GM18502 (cell line): Measurements from ENCODE around the gene TNFSF10.
A peak's percentile ranks its signal among the peaks of the same experiment; 100 is the strongest.
"Not testable (repeated sequence)": the region's sequence is repeated elsewhere in the genome, so short reads cannot be mapped to it uniquely, and the experiment has no call there.

Experiments used
- ATAC-seq: cut with Tn5 transposase; IDR thresholded peaks from one replicate; pipeline ENCODE4 v1.9.1; 2021; ENCODE audit warnings: mild to moderate bottlenecking; ENCODE audit not compliant: unreplicated experiment, poor library complexity

The TNFSF10 gene

DNA sequence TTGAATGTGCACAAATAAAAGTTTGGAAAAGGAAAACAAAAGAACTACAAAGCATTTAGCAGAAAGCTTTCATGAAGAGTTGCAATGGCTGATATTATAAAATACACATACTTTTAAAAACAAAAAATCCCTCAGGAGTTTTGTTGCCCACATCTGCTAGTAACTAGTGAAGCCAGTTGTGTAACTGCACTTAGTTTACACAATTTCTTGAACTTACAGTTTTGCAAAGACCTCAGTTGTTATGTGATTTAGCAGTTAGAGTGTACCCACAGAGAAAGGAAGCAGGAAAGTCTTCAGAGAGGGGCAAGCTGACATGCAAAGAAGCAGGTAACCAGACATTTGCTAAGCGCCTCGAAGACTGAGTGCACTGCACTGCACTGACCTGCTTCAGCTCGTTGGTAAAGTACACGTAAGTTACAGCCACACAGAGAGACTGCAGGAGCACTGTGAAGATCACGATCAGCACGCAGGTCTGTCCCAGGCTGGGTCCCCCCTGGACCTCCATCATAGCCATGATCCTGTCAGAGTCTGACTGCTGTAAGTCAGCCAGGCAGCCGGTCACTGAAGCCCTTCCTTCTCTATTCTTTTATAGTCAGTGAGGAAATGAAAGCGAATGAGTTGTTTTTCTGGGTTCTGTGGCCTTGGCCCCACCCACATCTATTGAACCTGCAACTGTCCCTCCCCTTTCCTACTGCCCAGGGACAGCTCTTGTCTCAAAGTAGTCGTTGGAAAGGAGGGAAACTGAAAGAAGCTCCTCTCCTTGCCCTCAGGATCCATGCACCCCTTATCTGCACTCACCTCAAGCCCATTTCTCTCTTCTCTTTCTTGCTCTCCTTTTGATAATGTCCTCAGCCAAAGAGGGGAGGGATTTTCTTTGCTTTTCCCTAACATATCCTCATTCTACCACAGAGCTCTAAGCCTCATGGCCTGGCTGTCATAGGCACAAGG, at the start of gene TNFSF10:
TSS of gene TNFSF10 (minus strand) at position 560 of the 948 bp plus-strand sequence. CDS start at position 514, 46 bp downstream.
- ATAC-seq = peak; percentile 88

DNA sequence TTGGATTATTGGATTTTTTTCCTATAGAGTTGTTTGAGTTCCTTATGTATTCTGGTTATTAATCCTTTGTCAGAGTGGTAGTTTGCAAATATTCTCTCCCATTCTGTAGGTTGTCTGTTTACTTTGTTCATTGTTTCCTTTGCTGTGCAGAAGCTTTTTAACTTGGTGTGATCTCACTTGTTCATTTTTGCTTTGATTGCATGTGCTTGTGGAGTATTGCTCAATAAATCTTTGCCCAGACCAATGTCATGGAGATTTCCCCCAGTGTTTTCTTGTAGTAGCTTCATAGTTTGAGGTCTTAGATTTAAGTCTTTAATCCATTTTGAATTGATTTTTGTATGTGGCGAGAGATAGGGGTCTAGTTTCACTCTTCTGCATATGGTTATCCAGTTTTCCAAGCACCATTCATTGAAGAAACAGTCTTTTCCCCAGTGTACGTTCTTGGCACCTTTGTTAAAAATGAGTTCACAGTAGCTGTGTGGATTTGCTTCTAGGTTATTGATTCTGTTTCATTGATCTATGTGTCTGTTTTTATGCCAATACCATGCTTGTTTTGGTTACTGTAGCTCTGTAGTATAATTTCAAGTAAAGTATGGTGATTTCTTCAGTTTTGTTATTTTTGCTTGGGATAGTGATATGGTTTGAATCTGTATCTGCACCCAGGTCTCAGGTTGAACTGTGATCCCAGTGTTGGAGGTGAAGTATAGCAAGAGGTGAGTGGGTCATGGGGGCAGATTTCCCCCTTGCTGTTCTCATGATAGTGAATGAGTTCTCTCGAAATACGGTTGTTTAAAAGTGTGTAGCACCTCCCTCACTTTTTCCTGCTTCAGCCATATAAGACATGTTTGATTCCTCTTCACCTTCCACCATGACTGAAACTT, 46.1 kb upstream of the TNFSF10 start:
- ATAC-seq = no peak

DNA sequence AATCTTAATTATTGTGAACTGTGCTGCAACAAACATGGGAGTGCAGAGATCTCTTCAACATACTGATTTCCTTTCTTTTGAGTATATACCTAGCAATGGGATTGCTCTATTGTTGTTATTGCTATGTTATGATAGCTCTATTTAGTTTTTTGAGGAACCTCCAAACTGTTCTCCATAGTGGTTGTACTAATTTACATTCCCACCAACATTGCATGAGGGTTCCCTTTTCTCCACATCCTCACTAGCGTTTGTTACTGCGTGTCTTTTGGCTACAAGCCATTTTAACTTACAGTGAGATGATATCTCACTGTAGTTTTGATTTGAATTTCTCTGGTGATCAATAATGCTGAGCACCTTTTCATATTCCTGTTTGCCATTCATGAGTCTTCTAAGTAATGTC, 45.5 kb upstream of the TNFSF10 start:
- ATAC-seq = no peak

DNA sequence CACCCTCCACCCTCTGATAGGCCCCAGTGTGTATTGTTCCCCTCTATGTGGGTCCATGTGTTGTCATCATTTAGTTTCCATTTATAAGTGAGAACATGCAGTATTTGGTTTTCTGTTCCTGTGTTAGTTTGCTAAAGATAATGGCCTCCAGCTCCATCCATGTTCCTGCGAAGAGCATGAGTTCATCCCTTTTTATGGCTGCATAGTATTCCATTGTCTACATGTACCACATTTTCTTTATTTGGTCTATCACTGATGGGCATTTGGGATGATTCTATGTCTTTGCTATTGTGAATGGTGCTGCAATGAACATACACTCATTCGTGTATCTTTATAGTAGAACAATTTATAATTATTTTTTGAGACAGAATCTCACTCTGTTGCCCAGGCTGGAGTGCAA, 43.6 kb upstream of the TNFSF10 start:
- not testable (repeated sequence) for ATAC-seq

DNA sequence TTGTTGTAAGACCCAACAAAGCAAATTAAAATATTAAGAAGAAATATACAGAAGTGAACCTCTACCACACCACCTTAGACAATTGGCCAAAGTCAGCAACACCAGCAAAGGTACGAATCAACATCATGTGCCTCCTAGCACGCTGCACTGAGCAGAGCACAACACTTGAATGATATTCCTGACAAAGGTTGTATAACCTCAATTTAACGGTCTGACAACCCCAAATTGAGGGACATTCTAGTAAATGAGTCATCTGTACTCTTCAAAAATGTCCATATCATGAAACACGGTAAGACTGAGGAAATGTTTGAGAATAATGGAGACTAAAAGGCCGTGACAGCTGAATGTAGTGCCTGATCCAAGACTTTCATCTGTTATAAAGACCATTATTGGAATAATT, 41.3 kb upstream of the TNFSF10 start:
- no peak for ATAC-seq

DNA sequence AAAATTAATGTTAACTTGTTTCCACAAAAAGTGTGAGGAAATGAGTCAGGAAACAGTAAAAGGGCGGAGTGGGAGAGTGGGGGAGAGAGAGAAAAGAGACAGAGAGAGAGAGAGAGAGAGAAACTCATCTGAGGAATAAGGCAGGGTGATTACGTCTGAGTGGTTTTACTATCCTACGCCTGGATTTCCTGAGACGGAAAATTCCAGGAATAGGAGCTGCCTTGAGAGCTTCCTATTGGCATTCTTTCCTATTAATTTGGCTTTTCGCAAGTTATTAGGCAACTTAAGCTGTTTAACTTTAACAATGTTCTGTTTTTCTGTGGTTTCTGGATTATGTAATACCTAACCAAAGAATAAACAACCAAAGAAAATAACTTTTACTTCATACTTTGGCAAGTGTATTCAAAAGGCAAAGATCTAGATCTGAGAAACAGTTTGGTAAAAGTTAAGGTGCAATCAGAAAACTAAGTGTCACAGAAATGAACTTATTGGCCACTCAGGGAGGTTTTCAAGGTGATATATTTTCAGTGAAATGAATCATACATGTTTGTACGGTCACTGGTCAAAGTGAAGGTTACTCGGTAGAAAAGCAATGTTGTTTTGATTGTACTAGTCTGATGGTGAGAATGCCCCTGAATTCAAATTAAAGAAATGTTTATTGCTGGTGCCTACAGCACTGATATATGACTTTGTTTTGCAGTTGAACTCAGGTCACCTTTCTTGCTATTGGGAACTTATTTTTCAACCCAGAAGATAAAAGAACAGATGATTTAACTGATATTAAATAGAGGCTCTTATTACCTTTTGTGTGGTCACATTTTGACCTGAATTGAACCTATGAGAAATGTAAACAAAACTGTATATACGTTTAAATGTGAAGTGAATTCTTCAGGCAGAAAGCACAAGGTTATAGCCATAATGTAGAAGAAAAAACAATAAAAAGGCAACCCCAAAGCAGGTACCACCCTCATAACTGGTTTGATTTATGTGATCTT, 39.9 kb upstream of the TNFSF10 start:
- peak; percentile 57 for ATAC-seq

DNA sequence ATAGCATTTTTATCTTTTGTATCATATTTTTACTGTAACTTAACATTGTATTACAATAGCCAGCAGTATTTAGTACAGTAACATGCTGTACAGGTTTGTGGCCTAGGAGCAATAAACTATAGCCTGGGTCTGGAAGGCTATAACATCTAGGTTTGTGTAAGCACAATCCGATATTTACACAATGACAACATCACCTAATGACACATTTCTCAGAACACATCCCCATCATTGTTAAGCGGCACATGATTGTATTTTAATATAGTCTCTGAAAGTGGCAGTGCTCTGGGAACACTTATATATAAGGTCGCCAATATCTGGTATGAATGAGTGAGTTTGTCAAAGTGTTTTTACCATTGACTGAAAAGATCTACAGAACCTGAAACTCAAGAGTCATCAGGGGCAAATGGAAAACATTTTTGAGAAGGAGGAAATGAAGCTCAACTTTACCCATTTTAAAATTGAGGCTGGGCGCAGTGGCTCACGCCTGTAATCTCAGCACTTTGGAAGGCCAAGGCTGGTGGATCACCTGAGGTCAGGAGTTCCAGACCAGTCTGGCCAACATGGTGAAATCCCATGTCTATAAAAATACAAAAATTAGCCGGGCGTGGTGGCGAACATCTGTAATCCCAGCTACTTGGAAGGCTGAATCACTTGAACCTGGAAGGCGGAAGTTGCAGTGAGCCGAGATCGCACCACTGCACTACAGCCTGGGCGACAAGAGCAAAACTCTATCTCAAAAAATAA, 38.8 kb upstream of the TNFSF10 start:
- no peak for ATAC-seq

DNA sequence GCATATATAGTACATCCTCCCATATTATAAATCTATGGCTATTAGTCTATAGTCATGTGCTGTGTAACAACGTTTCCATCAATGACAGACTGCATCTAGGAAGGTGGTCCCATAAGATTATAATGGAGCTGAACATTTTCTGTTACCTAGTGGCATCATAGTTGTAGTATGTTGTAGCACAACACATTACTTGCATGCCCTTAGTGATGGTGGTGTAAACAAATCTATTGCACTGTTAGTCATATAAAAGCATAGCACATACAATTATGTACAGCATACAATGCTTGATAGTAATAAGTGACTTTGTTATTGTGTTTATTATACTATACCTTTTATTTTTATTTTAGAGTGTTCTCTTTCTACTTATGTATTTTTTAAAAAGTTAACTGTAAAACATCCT, 37.4 kb upstream of the TNFSF10 start:
- no peak for ATAC-seq

DNA sequence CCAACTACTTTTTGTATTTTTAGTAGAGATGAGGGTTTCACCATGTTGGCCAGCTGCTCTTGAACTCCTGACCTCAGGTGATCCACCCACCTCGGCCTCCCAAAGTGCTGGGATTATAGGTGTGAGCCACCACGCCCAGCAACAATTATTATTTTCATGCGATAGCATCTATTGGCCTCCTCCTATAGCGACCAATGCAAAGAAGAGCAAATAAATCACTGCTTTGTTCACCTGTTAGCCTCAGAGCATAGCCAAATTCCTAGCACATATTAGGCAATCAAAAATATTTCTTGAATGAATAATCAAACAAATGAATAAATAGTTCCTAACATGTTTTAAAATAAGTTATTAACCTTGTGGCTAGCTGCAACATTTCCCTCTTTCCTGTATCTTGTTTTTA, 36.8 kb upstream of the TNFSF10 start:
- no peak for ATAC-seq

DNA sequence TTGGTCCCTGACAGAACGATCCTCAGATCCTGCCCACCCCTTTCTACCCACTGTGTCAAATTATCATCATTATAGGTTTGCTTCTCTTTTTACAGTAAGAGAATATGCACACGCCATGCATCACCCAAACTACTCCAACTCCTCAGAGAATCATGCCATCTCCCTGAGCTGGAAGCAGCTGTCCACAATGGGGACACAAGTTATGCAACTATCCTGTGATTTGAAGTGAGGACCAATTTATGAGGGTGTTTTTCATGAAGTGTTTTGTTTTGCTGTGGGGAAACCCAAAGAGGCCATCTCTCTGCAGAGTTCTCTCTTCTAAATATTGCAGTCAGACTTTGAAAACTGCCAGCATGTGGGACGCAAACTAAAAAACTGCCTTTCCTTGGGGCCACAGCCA, 35.8 kb upstream of the TNFSF10 start:
- no peak for ATAC-seq

DNA sequence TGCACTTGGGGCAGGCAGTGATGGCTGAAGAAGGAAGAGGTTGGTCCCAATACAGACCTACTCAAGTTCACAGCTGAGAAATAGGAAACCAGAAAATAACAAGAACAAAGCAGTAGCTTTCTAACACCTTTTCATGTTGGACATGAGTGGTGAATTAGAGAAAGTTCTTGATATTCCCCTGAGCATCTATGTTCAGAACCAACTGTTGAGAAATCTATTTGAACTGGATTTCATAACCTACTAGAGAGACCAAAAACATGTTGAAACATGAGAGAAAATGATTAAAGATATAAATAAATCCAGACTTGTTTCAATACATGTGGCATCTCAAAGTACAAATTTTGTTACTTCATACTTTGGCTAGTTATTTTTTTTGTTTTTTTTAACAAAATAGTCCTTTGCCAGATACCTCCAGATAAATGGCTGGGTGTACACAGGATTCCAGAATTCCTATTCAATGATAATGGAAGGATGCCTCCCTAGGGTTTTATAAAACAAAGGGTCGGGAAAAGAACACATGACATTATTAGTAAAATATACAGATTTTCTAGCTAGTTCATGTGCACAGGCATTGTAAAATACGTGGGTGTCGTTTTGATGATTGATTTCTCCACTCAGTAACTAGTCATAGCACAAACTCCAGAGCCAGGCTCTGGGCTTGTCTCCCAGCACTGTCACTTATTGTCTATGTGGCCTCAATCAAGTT, 34.4 kb upstream of the TNFSF10 start:
- no peak for ATAC-seq

DNA sequence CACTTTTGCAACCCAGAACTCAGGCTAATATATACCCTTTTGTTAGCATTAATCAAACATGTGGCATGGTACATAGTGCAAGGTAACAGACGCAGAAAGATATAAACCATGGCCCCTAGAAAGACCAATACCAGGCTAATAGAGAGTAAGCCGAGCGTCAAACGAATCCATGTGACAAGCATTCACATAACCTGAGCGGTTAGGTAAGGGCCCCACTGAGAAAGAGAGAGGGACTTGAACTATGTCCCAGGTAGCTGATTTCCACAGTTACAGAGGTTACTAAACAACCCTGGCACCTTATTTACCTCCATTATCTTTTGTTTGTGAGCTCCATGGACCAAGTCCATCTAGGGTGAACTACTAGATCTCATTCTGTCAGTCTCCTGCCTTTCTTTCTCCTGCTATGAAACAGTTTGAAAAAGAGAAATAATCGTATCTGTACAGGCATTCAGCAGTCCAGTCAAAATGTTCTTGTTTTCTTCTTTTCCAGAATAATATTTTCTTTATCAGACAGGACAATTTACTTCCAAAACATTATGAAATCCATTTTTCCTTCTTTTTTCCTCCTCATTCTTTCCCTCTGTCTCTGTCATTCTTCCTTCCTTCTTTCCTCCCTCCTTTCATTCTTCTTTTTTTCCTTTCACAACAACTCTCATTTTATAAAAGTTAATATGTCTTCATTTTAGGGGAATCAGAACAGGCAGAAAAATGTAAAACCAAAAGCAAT, 30.5 kb upstream of the TNFSF10 start:
- ATAC-seq = no peak

DNA sequence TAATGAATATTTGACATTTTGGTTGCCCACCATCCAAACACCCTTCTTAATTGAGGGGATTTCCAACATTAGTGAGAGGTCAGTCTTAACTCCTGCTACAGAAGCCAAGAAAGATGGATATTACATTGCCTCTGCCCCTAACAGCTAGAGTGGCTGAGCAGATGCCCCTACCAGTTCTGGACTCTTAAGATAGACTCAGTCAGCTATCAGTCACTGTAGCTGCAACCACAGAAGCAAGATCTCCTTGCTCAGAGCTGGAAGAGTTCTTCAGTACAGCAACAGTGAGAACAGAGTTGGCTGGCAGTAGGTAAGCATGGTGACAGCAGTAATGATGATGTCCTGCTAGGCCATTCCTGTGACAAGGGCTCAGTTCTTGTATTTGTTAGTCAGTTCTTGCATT, 29.4 kb upstream of the TNFSF10 start:
- ATAC-seq = no peak

DNA sequence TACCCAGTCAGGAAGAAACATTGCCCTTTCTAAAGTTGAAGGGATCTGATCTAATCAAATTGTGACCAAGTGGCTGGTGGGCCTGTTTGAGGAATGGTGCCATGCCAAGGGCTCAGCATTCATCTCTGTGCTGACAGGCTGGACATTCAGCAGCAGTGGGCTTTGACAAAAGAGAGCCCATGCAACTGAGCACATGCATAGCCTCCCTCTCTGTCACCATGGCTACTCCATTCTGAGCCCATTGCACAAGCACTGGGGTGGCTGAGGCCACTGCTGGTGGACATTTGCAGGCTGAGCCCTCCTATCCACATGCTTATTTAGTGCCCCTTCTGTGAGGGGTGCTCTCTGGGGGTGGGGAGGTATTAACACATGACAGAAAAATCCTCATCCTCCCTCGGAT, 28.6 kb upstream of the TNFSF10 start:
- no peak for ATAC-seq

DNA sequence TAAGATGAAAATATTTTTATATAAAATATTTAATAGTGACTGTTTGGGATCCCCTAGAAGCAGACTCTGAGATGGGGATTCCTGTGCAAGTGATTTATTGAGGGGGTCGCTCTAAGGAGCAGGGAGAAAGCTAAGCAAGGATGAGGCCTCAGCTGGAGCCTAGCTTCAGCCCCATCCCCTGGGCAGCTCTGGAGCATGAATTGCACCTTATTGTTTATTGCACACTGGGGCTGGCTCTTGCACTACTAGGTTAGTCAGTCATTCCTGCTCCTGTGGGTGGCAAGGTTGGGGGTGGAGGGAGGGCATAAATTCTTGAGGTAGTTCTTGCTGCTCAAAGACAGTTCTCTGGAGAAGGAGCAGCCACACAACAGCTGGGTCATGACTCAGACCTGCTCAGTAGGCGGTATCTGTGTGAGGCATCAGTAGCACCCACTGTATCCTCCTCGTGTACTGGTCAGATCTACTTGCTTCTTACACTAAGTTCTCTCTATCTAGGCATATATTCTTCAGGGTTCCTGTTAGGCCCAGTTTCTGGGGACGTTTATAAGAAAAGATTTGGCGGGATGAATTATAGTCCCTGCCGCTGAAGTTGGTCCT, 27.2 kb upstream of the TNFSF10 start:
- ATAC-seq = peak; percentile 87

DNA sequence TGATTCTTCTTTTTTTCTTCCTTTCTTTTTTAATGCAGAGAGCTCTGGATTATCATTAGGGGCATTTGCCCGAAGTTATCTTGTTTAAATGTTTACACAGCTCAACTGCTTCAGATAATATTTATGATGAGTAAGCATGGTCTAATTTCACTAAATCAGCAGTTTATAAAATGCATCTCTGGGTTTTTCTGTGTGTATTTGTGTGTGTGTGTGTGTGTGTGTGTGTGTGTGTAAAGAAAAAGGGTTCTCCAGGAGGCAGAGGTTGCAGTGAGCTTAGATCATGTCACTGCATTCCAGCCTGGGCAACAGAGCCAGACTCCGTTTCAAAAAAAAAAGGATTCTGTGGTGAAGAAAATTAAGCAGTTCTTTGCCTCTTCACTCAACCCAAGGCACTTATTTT, 25.9 kb upstream of the TNFSF10 start:
- no peak for ATAC-seq

DNA sequence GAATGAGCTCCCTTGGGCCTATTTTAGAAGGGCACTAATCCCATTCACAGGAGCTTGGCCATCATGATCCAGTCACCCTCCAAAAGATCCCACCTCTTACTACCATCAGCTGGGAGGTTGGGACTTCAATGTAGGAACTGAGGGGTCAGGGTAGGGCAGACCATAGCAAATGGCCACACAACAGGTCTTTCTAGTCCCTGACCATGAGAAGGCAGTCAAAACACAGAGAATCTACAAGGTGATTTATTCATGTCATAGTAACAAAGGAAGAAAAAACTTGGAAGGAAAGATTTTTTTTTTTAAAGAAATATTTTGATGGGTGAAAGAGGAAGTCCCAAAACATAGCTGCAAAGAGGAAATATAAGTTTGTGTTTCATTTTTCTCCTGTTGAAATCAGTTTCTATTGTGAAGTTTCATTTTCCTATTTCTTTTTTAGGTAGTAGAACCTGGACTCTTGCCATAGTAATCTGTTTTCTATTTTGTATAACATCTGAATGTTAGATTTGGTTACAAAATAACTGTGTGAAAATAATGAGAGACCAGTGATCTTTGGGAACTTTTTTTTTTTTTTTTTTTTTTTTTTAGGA, 23.5 kb upstream of the TNFSF10 start:
- peak; percentile 52 for ATAC-seq
